ENCODE measurements around the gene CAMTA1. TPM values are rescaled to one million over a fixed set of nuclear protein-coding genes. Genes with fewer than 3 reads are reported as not detected.

CAMTA1 gene
- total RNA-seq, 1 donor from 2014 or later: 160 TPM

GRCh38 chr1:7528386-7529198, 743.3 kb downstream of the CAMTA1 start:
- Histone ChIP-seq H3K27me3 (ENCODE audit: low read depth) (peaks cover 10% of the 10 kb centered on the region), H3K9me3 (replicated peaks) (no peaks in the 10 kb centered on the region), H3K4me3 (no peak overlapping the region), H3K36me3 (no peaks in the 10 kb centered on the region), H3K27ac (replicated peaks) (no peak overlapping the region), H3K4me1 (no peaks in the 10 kb centered on the region)
- intact Hi-C loops (cut with micrococcal nuclease): no loop called here
- TF ChIP-seq CTCF (IDR thresholded peaks at IDR 0.05; ENCODE audit: borderline replicate concordance): no peak
- DNase-seq: no peak

GRCh38 chr1:7529917-7530316, 744.7 kb downstream of the CAMTA1 start:
- no peaks in the 10 kb centered on the region for H3K9me3 ChIP-seq (replicated peaks)
- H3K27ac ChIP-seq (replicated peaks): no peak overlapping the region
- H3K4me1 ChIP-seq: no peaks in the 10 kb centered on the region
- no peak for TF ChIP-seq CTCF (IDR thresholded peaks at IDR 0.05; ENCODE audit: borderline replicate concordance)
- H3K4me3 ChIP-seq: no peak overlapping the region
- intact Hi-C loops (cut with micrococcal nuclease): no loop called here
- no peak for DNase-seq
- H3K27me3 ChIP-seq (ENCODE audit: low read depth): peaks cover 17% of the 10 kb centered on the region
- no peaks in the 10 kb centered on the region for H3K36me3 ChIP-seq

GRCh38 chr1:7531562-7532340, 746.5 kb downstream of the CAMTA1 start:
- H3K27me3 ChIP-seq (ENCODE audit: low read depth): peaks cover 29% of the 10 kb centered on the region
- H3K4me1 ChIP-seq: no peaks in the 10 kb centered on the region
- intact Hi-C loops (cut with micrococcal nuclease): no loop called here
- H3K27ac ChIP-seq (replicated peaks): no peak overlapping the region
- no peaks in the 10 kb centered on the region for H3K36me3 ChIP-seq
- DNase-seq: no peak
- H3K9me3 ChIP-seq (replicated peaks): no peaks in the 10 kb centered on the region
- TF ChIP-seq CTCF (IDR thresholded peaks at IDR 0.05; ENCODE audit: borderline replicate concordance): no peak
- no peak overlapping the region for H3K4me3 ChIP-seq

DNA sequence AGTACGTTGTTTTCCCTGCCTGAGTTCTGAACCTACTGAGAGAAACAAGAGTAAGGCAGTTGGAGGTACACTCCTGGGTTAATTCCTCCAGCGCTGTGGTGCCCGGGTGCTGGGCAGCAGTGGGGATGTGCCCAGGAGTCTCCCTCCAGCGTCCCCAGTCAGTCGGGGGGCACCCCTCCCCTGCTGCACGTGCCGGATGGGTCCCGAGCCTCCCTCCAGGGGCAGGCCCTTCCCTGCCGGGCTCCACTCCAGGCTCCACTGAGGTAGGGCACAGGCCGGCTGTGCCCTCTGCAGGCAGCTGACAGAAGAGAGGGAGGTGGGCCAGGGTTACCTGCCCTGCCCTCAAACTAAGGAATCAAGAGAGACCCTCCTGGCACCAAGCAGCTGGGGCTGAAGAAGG, 747.8 kb downstream of the CAMTA1 start:
- no peak for TF ChIP-seq CTCF (IDR thresholded peaks at IDR 0.05; ENCODE audit: borderline replicate concordance)
- intact Hi-C loops (cut with micrococcal nuclease): no loop called here
- Histone ChIP-seq H3K27me3 (ENCODE audit: low read depth) (peaks cover 32% of the 10 kb centered on the region), H3K9me3 (replicated peaks) (no peaks in the 10 kb centered on the region), H3K36me3 (no peaks in the 10 kb centered on the region), H3K4me1 (no peaks in the 10 kb centered on the region), H3K4me3 (no peak overlapping the region), H3K27ac (replicated peaks) (no peak overlapping the region)
- DNase-seq: no peak

DNA sequence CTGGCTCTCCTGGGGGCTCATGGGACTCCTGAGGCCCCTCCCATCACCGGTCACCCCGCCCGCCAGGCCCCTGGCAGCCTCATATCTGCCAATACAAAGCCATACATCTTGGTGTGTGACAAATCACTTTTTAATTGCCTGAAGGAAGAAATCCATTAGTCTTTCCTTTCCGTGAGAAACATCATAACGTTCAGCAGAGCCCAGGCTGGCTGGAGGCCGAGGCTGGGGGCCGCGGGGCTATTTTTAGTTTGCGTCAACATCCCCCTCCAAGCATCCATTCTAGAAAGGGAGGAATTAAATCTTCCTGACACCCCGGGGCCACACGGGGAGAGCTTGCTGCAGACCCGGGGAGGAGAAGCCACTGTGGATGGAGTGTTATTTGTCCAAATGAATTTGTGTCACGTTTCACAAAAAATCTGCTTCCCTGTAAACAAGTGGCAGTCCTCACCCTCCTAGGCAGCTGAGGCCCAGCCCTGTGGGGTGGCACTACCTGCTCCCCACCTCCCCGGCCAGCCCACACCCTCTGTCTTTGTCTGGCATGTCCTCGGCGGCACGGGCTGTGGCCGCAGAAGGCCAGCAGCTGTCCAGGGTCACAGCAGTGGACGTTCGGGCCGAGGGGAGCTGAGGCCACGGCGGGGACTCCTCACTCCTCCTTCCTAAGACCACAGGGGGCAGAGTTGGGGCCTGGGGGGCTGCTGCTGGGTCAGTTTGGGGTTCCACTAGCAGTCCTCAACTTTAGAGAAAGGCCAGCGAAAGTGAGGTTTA, 749.0 kb downstream of the CAMTA1 start:
- intact Hi-C loops (cut with micrococcal nuclease): no loop called here
- Histone ChIP-seq H3K27ac (replicated peaks) (no peak overlapping the region), H3K4me1 (peaks cover 2% of the 10 kb centered on the region), H3K9me3 (replicated peaks) (no peaks in the 10 kb centered on the region), H3K36me3 (no peaks in the 10 kb centered on the region), H3K27me3 (ENCODE audit: low read depth) (peaks cover 32% of the 10 kb centered on the region), H3K4me3 (no peak overlapping the region)
- no peak for DNase-seq
- TF ChIP-seq CTCF (IDR thresholded peaks at IDR 0.05; ENCODE audit: borderline replicate concordance): no peak

All from left ventricle myocardium inferior (tissue), 1 donor.